Measurements from ENCODE around the gene SASS6.

- TF ChIP-seq CTCF (conservative IDR thresholded peaks at IDR 0.05; ENCODE audit: low read length) (no peak), EZH2phosphoT487 (IDR thresholded peaks at IDR 0.05; ENCODE audit: borderline replicate concordance) (no peak)
Observed at GRCh38 chr1:100107696-100108095, 25.0 kb downstream of the SASS6 start.
